Mesothelial cell of epicardium (in vitro differentiated cells): ENCODE measurements around the gene GTF2H4. TPM values are rescaled to one million over a fixed set of nuclear protein-coding genes. Genes with fewer than 3 reads are reported as not detected.
A peak's percentile ranks its signal among the peaks of the same experiment; 100 is the strongest.

Experiments used
- DNase-seq, 2 experiments: peaks; one replicate each; pipeline ENCODE4 v3.0.0; 2021; ENCODE audit warnings: low spot score in 2 of 2; ENCODE audit not compliant: unreplicated experiment in 2 of 2
- H3K27ac Mint-ChIP-seq: 2 replicates; pipeline ENCODE4 v1.8.0; 2021; ENCODE audit warnings: mixed read lengths
- H3K27me3 Mint-ChIP-seq: 2 replicates; pipeline ENCODE4 v1.8.0; 2021; ENCODE audit warnings: low read depth, mixed read lengths
- H3K36me3 Mint-ChIP-seq: 2 replicates; pipeline ENCODE4 v1.8.0; 2021; ENCODE audit warnings: mixed read lengths
- H3K4me1 Mint-ChIP-seq: 2 replicates; pipeline ENCODE4 v1.8.0; 2021; ENCODE audit warnings: mixed read lengths
- H3K4me3 Mint-ChIP-seq: 2 replicates; pipeline ENCODE4 v1.8.0; 2021; ENCODE audit warnings: mild to moderate bottlenecking, moderate library complexity, mixed read lengths
- H3K9me3 Mint-ChIP-seq: 2 replicates; pipeline ENCODE4 v1.8.0; 2021; ENCODE audit warnings: mixed read lengths
- CTCF ChIP-seq: fragments of 200-600 bp; sonication (generic); IDR thresholded peaks from one replicate; pipeline ENCODE4 v1.5.0; 2021; ENCODE audit warnings: antibody characterized with exemption; ENCODE audit not compliant: unreplicated experiment
- total RNA-seq: library from RNA; stranded (reverse); gene quantifications from 3 replicates; pipeline ENCODE4 v1.2.1, GENCODE V29; 2021

Gene GTF2H4
- total RNA-seq, 1 donor from 2014 or later: 62.1 TPM

DNA sequence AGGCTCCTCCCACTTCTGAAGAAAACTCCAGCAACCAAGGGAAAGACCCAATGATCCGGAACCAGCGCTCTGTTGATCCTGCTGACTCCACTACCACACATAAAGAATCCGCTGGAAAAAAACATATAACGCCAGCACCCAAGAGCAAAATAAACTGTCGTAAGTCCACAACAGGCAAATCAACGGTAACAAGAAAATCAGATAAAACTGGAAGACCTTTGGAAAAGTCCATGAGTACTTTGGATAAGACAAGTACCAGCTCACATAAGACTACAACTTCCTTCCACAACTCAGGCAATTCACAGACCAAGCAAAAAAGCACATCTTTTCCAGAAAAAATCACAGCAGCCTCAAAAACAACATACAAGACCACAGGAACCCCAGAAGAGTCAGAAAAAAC, 40.8 kb downstream of the GTF2H4 start:
- Mint-ChIP-seq H3K9me3 (peaks cover 20% of the 10 kb centered on the region), H3K4me1 (no peaks in the 10 kb centered on the region), H3K36me3 (no peaks in the 10 kb centered on the region), H3K27ac (no peak overlapping the region), H3K4me3 (no peak overlapping the region), H3K27me3 (peaks cover 60% of the 10 kb centered on the region)
- no peak for DNase-seq
- TF ChIP-seq CTCF: no peak

DNA sequence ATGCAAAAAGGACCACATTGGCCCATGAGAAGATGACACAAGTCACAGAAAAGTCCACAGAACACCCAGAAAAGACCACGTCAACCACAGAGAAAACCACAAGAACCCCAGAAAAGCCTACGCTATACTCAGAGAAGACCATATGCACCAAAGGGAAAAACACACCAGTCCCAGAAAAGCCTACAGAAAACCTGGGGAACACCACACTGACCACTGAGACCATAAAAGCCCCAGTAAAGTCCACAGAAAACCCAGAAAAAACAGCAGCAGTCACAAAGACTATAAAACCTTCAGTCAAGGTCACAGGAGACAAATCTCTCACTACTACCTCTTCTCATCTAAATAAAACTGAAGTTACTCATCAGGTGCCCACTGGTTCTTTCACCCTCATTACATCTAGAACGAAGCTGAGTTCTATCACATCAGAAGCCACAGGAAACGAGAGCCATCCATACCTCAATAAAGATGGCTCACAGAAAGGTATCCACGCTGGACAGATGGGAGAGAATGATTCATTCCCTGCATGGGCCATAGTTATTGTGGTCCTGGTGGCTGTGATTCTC, 44.0 kb downstream of the GTF2H4 start:
- peaks cover 10% of the 10 kb centered on the region for H3K4me1 Mint-ChIP-seq
- H3K9me3 Mint-ChIP-seq: peaks cover 20% of the 10 kb centered on the region
- no peaks in the 10 kb centered on the region for H3K36me3 Mint-ChIP-seq
- TF ChIP-seq CTCF: no peak
- H3K27ac Mint-ChIP-seq: no peak overlapping the region
- H3K4me3 Mint-ChIP-seq: no peak overlapping the region
- H3K27me3 Mint-ChIP-seq: peaks cover 89% of the 10 kb centered on the region
- DNase-seq: no peak

DNA sequence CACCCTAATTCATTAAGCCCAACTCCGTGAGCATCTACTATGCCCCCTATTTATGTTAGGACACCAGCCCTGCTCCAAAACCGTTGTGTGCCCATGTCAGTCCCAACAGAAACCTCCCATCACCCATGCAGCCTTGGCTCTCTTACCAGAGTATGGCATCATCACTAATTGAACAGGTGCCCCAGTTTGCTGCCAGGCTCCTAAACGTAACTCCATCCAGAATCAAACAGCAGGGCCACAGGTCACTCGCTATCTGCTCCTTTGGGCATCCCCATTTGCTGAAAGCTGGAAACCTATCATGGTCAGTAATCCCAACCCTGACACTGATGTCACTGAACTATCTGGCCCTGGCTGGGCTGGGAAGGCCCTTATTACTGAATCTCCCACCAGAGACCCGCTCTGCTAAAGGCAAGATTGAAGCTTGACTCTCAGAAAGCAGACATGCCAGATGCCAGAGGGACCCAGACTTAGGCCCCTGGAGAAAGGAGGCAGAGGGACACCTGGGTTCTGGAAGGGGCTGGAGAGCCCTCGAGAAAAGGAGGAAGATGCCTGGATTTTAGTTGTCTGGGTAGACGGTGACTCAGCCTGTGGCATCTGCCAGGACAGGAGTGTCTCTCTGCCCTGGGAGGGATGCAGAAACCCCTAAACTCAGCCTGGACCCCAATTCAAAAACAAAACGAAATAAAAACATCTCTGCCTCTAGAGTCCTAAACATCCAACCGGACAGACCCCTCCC, 46.8 kb downstream of the GTF2H4 start:
- Mint-ChIP-seq H3K4me3 (peak overlapping the region; percentile 65), H3K36me3 (no peaks in the 10 kb centered on the region), H3K9me3 (peaks cover 20% of the 10 kb centered on the region), H3K27me3 (peaks cover 85% of the 10 kb centered on the region), H3K4me1 (peaks cover 12% of the 10 kb centered on the region), H3K27ac (no peak overlapping the region)
- TF ChIP-seq CTCF: no peak
- DNase-seq: no peak

DNA sequence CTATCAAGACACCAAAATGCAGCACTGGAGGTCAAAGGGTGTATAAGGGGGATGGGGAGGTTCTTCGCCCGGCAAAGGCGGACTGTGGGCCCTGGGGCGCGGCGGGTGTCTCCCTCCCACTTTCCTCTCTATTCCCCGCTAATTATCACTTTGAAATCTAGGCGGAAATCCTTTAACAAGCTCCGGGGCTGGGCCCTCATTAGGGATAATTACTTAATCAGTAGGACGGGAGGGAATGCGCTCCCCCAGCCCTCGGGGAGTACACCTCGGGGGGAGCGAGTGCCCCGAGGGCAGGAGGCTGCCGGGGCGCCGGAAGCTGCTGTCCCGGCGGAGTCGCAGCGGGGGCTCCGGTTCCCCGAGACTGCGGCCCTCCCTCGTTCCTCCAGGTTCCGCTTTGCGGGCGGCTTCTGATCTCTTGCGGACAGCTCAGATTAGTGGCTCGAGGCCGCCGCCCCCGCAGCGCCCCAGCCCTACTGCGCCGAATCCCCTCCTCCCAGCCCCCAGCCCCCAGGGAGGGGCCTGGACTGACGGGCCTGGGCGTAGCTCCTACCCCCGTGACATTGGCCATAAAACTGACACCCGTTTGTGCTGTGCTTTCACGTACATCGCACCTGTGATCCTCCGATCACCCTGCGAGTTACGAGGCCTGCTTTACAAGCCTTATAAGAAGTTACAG, 47.5 kb downstream of the GTF2H4 start:
- peak; percentile 39 to 62 for DNase-seq
- Mint-ChIP-seq H3K9me3 (peaks cover 15% of the 10 kb centered on the region), H3K27ac (no peak overlapping the region), H3K4me3 (peak overlapping the region; percentile 65), H3K36me3 (no peaks in the 10 kb centered on the region), H3K27me3 (peaks cover 78% of the 10 kb centered on the region), H3K4me1 (peaks cover 12% of the 10 kb centered on the region)
- TF ChIP-seq CTCF: no peak

DNA sequence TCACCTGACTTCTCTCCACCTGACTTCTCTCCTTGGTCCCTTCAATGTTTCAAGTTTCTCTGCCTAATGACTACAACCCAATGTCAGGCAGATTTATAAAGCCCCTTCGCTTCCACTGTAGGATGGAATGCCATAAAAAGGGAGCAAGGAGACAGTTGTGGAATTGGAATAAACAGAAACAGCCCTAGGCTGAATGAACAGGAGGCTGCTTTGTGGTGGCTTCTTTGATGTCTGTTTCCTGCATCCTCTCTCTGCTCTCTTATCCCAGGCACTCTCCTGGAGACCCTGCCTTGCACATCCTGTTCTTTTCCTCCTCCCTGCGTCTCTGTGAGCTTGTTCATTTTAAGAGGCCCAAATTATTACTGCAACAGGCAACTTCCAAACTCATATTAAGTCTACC, 49.7 kb downstream of the GTF2H4 start:
- DNase-seq: no peak
- Mint-ChIP-seq H3K36me3 (no peaks in the 10 kb centered on the region), H3K4me3 (no peak overlapping the region), H3K4me1 (peaks cover 12% of the 10 kb centered on the region), H3K9me3 (no peaks in the 10 kb centered on the region), H3K27ac (no peak overlapping the region), H3K27me3 (peaks cover 64% of the 10 kb centered on the region)
- TF ChIP-seq CTCF: no peak
